Measurements from ENCODE around the gene TSPAN9.
A peak's percentile ranks its signal among the peaks of the same experiment; 100 is the strongest.
"Not testable (repeated sequence)": the region's sequence is repeated elsewhere in the genome, so short reads cannot be mapped to it uniquely, and the experiment has no call there.

The TSPAN9 gene

DNA sequence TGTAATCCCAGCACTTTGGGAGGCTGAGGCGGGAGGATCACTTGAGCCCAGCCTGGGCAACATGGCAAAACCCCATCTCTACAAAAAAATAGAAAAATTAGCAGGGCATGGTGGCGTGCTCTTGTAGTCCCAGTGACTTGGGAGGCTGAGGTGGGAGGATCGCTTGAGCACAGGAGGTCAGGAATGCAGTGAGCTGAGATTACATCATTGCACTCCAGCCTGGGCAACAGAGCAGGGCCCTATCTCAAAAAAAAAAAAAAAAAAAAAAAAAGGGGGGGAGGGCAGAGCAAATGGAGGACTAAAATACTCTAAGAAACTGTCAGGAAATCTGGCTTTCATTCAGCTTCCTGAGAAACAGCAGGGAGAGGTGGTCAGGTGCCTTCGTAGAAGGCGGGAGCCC, 31.7 kb upstream of the TSPAN9 start:
- no peak for DNase-seq

DNA sequence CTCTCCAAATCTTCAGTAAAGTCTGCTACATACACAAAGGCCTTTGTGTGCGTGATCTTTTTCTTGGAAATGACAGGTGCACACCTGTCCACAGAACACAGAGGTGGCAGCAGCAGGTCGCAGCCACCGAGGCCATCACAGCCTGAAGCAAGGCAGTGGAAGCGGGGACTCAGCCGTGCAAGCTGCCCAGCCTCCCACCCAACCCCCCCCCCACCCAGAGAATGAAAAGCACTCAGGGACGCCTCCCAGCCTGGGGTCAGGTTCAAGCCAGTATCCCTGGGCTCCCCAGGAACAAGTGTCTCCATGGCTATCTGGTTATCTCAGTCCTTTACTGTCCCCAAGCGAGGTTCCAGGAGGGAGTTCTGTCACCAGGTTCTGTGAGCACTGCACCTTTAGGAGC, 31.2 kb upstream of the TSPAN9 start:
- DNase-seq, result no peak

DNA sequence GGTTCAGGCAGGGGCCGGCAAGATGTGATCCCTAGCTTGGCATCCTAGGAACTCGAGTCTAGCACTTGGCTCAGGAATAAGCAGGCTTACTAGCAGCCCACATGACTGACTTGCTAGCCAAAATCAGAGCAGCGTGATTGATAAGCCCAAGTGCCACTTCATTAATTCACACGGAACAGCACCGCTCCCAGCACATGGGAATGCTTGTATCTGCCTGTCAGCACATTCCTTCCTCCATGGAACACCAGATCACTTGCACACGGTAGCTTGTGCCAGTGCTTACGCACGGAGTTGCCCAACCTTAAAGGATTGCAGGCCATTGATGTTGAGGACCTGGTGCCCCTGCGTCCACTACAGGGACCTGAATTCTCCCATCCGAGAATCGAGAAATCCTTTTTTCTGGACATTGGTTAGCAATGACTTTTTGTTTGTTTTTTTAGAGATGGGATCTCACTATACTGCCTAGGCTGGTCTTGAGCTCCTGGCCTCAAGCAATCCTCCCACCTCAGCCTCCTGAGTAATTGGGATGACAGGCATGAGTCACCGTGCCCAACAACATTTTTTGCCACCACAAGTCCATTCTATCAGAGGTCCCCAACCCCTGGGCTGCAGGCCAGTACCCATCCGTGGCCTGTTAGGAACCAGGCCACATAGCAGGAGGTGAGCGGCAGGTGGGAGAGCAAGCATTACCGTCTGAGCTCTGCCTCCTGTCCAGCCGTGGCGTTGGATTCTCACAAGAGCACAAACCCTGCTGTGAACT, 30.6 kb upstream of the TSPAN9 start:
- DNase-seq, result no peak

DNA sequence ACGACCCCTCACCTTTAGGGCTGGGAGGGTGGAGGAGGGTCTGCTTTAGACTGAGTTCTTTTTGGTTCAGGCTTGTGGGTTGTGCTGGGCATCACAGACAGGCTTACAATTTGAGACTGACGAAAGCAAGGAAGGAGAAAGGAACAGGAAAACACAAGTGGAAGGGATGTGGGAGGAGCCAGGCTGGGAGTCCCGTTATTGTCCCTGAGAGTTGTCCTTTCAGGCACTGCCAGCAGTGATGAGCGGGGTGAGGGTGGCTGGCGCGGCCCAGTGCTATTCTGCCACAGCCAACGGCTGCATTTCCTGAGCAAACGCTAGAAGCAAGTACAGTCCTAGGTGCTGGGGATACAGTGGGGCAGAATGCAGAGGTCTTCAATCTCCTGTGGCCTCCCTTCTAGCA, 29.2 kb upstream of the TSPAN9 start:
- no peak for DNase-seq

DNA sequence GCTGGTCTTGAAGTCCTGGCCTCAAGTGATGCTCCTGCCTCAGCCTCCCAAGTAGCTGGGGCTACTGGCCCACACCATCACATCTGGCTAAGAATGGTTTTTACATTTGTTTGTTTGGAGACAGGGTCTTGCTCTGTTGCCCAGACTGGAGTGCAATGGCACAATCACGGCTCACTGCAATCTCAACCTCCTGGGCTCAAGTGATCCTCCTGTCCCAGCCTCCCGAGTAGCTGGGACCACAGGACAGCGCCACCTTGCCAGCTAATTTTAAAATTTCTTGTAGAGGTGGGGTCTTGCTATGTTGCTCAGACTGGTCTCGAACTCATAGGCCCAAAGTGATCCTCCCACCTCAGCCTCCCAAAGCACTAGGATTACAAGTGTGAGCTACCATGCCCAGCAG, 28.6 kb upstream of the TSPAN9 start:
- no peak for DNase-seq

DNA sequence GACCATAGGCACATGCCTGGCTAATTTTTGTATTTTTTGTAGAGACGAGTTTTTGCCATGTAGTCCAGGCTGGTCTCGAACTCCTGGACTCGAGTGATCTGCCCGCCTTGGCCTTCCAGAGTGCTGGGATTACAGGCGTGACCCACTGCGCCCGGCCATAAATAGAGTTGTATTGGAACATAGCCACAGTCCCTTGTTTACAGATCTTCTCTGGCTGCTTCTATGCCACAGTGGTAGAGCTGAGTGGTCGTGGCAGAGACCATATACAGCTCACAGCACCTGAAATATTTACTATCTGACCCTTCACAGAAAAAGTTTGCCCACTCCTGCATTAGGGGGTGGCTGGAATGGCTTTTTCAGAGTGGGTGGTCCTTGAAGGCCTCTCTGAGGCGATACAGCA, 28.0 kb upstream of the TSPAN9 start:
- no peak for DNase-seq

DNA sequence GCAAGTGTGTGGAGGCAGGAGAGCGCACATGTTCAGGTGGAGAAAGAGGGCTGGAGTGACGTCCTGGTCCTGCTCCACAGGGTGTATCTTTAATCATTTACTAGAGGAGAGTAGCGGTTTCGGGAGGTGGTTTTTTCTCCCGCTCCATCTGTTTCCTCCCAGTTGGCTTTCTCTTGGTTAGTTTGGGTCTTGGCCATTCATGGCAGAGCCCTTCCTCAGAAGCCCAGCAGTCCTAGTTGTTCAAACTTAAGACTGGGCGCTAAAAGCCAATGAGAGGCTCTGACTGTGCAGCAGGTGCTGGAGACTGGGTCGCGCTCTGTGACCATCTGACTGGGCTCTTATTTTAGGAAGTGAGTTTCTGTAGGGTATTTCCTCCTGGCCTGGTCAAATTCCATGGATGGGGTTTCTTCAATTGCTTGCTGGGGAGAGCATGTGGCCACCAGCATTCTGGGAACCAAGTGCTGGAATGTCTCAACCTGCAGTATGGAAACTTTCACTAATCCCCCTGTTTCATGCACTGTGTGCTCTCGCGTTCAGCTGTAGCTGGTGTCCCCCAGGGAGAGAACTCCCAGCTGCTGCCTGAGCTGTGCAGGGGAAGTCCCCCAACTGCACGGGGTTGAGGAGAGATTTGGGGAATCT, 27.4 kb upstream of the TSPAN9 start:
- no peak for DNase-seq

DNA sequence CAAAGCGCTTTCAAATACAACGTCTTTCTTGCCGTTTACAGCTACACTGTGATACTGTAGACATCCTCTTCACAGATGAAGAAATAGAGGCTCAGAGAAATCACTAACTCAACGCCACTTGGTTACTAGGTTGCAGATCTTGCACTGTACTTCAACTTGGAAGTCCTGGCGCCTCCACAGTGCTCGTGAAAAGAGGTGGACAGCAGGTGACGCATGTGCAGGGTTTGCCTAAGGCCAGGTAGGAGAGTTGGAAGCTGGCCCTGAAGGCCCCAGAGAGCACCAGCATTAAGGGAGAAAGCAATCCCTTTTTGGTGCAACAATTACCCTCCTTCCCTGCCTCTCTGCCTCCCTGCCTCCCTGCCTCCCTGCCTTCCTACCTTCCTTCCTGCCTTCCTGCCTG, 22.8 kb upstream of the TSPAN9 start:
- DNase-seq, result no peak

DNA sequence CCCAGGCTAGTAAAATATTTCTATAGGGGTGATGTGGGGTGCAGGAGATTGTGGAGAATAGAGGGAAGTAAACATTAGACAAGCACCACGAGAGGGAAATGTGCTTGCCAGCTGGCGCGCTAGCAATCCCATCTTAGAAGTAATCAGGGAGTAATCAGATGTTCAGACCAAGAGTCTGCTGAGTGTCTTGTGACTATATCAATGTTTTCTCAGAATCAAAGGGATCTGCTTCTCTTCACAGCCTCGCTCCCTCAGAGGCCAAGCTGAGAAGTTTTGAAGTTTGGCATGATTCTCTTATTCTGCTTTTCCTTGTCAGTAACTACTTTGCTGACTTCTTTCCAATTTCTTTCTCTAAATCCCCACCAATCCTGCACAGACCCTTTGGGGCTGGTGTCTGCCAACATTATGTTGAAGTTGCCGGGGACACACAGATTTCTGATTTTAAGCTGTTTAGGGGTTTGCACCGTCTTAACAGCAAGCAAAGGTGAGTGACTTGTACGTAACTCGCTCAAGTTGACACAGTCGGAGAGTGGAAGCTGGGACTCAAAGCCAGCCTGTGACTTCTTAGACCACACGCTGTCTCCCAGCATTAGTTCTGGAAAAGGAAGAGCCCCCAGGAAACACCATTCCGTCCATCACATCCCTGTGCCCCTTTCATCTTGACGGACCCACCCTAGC, 22.0 kb upstream of the TSPAN9 start:
- no peak for DNase-seq

DNA sequence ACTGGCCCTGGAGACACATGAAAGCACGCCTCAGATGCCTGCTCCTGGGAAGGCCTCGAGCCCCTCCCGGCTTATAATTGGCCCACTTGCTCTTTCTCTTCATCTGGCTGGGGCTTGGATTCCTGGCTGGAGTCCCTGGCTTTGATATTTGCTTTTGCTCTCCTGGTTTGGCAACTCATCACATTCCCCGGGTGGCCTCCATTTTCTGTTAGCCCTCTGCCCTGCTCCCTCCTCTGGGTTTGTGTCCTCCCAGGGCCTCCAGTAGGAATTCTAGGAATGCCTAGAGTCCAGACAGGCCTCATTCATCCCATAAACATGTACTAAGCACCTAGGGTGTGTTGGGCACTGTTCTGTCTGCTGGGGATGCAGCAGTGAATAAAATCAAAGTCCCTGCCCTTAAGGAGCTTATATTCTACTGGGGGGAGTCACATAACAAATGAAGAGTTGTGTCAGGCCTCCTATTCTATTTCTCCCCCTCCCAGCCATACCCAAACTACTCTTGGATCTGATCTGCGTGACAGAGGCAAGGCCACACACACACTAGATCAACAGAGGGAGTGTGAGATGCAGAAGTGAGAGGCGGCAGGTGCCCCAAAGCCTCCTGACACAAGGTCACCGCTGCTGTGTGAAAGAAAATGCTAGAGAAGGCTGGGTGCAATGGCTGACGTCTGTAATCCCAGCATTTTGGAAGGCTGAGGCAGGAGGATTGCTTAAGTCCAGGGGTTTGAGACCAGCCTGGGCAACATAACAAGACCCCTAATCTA, 21.3 kb upstream of the TSPAN9 start:
- DNase-seq, result no peak

DNA sequence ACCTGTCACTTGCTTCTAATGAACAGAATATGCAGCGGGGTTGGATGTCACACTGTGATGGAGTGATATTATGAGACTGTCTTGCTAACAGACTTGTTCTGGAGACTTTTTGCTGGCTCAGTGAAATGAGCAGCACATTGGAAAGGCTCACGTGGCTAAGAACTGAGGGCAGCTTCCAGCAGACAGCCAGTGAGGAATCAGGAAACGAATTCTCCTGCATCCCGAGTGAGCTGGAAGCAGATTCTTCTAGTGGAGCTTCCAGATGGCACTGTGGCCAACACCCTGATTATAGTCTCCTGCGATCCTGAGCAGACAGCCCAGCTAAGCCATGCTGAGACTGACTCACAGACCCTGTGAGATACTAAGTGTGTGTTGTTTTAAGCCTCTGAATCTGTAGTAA, 16.1 kb upstream of the TSPAN9 start:
- DNase-seq, result no peak

DNA sequence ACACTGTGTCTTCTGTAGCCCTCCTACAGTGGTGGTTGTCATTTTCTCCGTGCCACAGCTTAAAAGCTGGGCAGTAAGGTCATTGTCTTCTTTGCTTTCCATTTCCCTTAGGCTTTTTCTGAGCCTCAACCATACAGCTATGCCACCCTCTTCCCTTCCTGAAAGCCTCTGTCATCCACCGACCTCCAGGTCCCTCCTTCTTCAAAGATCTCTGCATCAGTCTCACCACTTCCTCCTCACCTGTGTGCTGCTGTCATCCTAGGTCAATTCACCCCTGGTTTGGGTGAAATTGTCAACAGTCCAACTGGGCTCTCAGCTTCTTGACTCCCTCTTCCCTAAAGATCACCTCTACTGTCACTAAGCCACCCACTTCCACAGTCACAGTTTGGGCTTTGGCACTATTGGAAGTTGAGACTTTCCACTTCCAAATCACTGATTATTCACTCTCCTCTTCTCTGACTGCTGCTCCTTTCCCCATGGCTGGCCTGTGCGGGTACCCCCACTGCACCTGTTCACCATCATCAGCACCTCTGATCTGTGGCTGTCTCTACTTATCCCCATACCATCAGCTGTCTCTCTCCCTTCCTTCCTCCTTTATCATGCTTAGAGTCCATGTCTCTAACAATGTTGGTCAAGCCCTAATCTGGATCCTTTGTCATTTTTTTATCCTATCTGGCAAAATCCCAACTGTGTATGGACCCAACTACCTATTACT, 15.5 kb upstream of the TSPAN9 start:
- no peak for DNase-seq

DNA sequence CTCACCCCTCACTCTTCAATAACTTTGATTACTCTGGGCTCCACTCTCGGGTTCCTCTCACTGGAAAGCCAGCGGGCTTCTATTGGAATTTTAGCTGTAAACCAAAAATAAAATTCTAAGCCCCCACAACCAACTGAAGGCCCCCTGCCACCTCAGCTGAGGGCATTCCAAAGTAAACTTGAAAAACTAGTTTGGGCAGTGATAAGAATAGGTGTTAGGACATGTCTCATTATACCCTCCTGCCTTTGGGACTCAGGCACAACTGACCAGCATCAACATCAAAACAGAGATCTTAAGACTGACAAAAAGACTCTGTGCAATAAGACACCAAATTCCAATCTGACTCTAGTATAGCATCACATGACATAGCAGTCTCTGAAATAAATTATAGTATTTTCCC, 11.9 kb upstream of the TSPAN9 start:
- DNase-seq, result no peak

DNA sequence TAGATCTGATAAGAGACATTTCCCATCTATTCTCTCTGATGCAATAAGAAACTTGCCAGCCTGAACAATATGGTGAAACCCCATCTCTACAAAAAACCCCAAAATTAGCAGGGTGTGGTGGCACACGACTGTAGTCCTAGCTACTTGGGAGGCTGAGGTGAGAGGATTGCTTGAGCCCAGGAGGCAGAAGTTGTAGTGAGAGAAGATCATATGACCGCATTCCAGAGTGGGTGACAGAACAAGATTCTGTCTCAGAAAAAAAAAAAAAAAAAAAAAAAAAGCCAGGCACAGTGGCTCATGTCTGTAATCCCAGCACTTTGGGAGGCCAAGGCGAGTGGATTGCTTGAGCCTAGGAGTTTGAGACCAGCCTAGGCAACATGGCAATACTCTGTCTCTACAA, 11.3 kb upstream of the TSPAN9 start:
- DNase-seq, result not testable (repeated sequence)

DNA sequence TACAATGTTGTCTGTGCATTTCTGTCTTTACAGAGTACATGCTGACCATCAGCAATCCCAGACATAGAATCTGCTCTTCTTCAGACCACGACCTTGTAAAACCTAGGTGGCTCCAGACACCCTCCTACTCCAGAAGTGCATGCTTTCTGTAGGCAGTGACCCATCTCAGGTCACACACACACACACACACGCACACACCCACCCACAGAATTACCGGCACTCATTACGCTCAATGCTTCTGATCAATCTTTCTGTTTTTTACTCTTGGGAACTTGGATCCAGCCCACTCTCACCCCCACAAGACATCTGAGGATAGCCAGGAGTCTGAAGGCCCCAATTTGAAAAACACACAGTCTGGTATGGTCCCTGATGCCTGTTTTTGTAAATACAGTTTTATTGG, 7.5 kb upstream of the TSPAN9 start:
- DNase-seq, result no peak

DNA sequence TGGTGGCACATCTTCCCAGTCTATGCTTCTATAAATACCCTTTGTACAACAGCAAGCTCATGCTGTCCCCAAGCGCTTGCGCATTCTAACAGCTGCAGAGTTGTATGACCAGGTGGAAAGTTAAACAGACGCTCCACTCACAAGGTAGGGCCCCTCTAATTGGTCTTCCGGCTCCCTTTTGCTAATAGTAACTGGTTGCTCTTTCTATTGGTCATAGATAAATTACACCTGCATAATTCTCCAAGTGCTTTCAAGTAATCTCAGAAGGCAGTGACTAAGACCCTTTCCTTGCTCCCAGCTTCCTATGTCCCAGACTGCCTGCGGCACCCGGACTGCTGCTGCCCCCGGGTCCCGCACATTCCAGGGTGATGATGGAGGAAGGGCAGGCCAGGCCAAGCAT, 6.1 kb upstream of the TSPAN9 start:
- no peak for DNase-seq

DNA sequence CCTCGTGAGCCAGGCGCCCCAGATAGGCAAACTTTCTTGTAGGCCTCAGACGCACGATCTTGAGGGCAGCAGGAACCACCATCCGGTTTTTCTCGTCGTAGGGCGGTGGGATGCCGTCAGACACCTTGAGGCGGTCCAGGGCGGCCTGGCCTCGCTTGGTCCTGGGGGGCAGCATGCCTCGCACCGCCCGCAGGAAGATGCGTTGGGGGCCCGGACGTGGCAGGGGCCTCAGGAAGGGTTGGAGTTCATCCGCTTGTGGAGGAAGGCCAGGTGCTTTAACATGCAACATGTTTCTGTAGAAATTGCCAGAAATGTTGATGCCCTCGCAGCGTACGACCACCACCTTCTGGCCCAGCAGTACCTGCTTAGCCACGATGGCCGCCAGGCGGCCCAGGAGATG, 5.5 kb upstream of the TSPAN9 start:
- no peak for DNase-seq

DNA sequence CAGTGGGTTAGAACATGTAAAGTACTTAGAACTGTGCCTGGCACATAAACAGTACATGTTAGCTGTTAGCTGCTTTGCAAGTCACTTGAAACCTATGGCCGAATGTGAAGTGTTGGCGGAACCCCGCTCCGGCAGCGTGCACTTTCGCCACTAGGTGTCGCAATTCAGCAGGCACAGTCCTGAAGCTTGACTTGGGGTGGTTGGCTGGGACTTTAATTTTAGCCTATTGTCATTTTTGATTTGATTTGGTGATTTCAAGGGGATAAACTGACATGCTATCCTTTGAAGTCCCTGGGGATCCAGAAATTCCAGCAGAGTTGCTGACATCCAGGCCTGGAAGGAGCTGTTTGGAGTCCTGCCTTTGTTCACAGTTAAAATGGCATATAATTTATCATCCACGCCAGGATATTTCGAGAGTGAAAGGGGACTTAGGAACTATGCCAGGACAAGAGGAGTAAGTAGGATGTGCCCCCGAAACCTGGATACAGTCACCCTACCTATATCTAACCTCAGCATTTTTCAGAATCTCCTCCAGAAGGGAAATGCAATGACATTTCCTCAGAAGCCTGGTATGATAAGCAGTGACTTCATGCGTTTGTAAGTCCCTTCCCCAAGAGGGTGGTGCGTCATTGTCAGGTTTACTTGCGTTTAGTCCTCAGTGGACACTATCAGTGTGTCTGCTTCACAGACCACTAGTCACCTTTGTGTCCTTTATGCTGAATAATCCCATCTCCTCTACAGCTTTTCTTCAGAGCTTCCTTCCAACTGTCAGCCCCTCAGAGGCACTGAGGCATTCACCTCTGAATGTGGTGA, 3.5 kb upstream of the TSPAN9 start:
- DNase-seq, result peak; percentile 83

DNA sequence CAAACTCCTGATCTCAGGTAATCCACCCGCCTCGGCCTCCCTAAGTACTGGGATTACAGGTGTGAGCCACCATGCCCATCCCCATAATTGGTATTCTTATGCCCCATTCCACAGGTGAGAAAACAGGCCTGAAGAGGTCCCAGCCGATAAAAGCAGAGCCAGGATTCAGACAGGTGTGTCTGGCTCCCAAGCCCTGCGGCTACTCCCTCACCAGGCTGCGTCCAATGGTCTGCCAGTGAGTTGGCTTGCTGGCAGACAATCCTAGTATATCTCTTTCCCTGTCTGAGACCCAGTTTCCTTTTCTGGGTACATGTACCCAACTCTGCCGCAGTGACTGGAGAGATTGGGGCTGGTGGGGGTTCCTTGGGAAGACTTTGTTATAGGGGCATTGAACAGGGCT, 1.9 kb upstream of the TSPAN9 start:
- no peak for DNase-seq

DNA sequence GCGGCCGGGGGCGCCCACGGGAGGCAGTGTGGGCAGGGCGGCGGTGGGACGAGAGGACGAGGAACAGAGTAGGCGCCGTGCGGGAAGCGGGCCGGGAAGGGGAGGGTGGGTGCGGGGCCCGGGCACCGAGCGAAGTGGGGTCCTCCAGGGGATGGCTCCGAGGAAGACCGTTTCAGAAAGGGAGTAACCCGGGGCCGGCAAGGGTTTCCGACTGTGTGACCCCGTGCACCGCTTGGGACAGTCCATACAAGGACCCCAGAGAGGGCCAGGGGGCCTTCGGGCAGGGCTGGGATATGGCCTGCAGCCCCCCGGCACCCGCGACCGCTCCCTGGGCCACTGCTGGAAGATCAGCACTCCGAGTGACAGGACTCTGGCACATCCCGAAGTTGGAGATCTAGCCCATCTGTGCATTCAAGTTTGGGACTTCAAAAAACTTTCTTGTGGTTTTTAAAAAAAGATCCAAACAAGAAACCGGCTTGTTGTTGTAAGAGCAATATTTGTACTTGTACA, 448 bp downstream of the TSPAN9 start:
- DNase-seq, result no peak

DNA sequence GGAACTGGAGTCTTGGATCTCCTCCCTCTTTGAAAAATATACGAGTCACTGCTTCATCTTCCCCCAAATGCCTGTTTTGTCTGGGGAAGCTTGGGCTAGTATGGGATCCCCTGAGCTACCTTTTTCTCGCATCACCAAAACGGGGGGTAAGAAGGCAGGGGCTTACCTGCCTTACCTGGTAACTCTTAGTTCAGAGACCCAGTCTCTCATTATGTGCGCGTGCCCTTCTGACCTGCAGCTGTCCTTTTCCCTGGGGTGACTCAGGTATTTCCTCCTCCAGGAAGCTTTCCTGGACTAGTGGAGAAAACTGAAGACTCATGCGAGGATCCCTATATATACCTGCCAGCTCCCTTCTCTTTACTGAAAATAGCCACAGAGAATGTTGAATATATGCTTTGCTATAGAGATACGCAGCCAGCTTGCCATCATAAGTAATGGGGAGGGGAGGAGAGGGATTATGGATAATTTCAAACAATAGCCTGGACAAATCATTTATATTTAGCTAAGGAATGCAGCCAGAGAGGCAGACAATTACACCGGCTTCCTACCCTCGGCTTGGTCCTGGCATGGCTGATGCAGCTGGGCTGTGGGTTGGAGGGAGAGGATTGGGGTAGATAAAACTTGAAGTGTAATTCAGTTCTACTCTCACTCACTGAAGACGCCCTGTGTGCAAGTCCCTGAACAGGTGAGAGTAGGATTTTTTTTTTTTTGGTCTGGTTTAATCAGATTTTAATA, 1.1 kb downstream of the TSPAN9 start:
- DNase-seq, result no peak

All from NCI-H345 (cell line).